ENCODE results near the gene MBP.

Gene MBP

DNA sequence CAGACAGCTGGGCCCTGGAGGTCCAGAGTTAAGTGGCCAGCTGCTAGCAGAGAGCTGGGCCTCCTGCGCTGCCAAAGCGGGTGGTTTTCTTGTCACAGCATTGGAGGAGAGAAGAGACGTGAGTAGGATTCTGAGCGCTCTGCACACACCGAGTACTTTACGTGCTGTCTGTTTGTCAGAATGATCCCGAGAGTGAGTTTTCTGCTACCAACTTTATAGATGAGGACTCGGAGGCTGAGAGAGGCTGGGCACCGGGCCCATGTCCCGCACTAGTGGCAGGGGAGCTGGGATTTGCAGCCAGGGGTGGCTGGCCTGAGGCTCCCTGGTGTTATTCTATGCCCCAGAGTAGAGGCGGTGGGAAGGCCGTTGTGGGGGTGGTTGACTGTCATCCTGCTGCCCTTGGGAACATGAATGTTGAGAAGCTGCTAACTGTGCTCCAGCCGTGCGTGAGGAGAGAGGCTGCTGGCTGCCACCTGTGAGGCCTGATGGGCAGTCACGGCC lies 36.3 kb upstream of the MBP start:
- no peak for DNase-seq
- H3K27me3 ChIP-seq (replicated peaks in 2 of 5; ENCODE audit: control insufficient read depth in 4 of 5, insufficient read depth in 5 of 5, low read length in 4 of 5), result no peaks in the 10 kb centered on the region
- H3K9me3 ChIP-seq (ENCODE audit: control extremely low read depth in 1 of 5, control insufficient read depth in 4 of 5, insufficient read depth in 2 of 5, low read depth in 1 of 5, low read length in 4 of 5), result no peaks in the 10 kb centered on the region
- CTCF ChIA-PET, result interaction anchor here (1.0 kb wide), 1 partner anchor 22 kb away, joined by 3 read pairs; no protein-coding TSS in a partner anchor
- H3K4me1 ChIP-seq (ENCODE audit: control extremely low read depth in 1 of 4, control insufficient read depth in 4 of 4, insufficient read depth in 4 of 4, low read length in 3 of 4), result peaks cover 0 to 16% (median 7%) of the 10 kb centered on the region in 4 experiments
- H3K36me3 ChIP-seq (ENCODE audit: control insufficient read depth in 4 of 4, insufficient read depth in 4 of 4, low read length in 3 of 4), result no peaks in the 10 kb centered on the region
- H3K4me3 ChIP-seq (ENCODE audit: control insufficient read depth in 1 of 7, extremely low read depth in 1 of 7, insufficient read depth in 4 of 7, low read depth in 2 of 7, low read length in 6 of 7), result no peak overlapping the region
- H3K27ac ChIP-seq (ENCODE audit: insufficient read depth in 1 of 2, low read depth in 1 of 2, low read length in 2 of 2, poor library complexity in 1 of 2, severe bottlenecking in 2 of 2), result no peak overlapping the region
- WGBS (ENCODE audit: insufficient coverage), result 95% methylated on average over 14 of the region's 15 CpGs
- POLR2A ChIA-PET, result no interaction called here

DNA sequence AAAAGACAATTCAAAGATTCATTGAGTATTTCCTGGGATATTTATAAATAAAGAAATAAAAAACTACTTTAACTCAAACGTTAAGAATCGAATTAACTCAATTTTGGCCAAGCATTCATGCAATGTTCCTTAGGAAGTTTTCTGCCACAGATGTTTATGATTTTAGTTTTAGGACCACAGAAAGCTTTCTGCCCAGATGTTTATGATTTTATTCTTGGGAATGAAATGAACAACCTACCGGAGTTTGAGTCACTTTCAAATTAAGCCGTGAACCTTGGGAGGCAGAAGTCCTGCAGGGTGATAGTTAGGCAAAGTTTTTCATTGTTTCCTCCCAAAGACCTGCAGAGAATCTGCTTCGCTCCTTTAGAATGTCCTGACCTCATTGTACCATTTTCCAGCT lies 34.7 kb upstream of the MBP start:
- 97% methylated on average over 3 of the region's 5 CpGs for WGBS (ENCODE audit: insufficient coverage)
- CTCF ChIA-PET, result no interaction called here
- Histone ChIP-seq H3K27ac (ENCODE audit: insufficient read depth in 1 of 2, low read depth in 1 of 2, low read length in 2 of 2, poor library complexity in 1 of 2, severe bottlenecking in 2 of 2) (no peak overlapping the region), H3K9me3 (ENCODE audit: control extremely low read depth in 1 of 5, control insufficient read depth in 4 of 5, insufficient read depth in 2 of 5, low read depth in 1 of 5, low read length in 4 of 5) (no peaks in the 10 kb centered on the region), H3K36me3 (ENCODE audit: control insufficient read depth in 4 of 4, insufficient read depth in 4 of 4, low read length in 3 of 4) (no peaks in the 10 kb centered on the region), H3K4me3 (ENCODE audit: control insufficient read depth in 1 of 7, extremely low read depth in 1 of 7, insufficient read depth in 4 of 7, low read depth in 2 of 7, low read length in 6 of 7) (no peak overlapping the region), H3K4me1 (ENCODE audit: control extremely low read depth in 1 of 4, control insufficient read depth in 4 of 4, insufficient read depth in 4 of 4, low read length in 3 of 4) (peaks cover 0 to 20% (median 12%) of the 10 kb centered on the region in 4 experiments), H3K27me3 (replicated peaks in 2 of 5; ENCODE audit: control insufficient read depth in 4 of 5, insufficient read depth in 5 of 5, low read length in 4 of 5) (no peaks in the 10 kb centered on the region)
- DNase-seq, result no peak
- POLR2A ChIA-PET, result no interaction called here

DNA sequence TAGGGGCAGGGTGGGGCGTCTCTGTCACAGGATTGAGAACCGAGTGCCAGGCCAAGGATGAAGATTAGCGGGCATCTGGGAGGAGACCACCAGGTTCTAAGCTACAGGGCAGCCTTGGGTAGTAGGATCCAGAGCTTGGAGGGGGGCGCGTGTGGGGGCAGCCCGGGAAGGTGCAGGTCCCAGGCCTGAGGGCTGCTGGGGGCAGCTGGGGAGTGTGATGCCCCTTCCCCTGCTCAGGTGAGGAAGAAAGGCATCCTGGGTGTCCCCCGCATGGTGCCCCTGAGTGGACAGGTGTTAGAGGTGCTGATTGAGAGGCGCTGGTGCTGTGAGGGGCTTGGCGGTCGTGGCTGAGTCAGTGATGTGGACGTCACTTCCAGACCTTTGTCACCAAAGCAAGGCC lies 33.9 kb upstream of the MBP start:
- Histone ChIP-seq H3K27me3 (replicated peaks in 2 of 5; ENCODE audit: control insufficient read depth in 4 of 5, insufficient read depth in 5 of 5, low read length in 4 of 5) (no peaks in the 10 kb centered on the region), H3K4me3 (ENCODE audit: control insufficient read depth in 1 of 7, extremely low read depth in 1 of 7, insufficient read depth in 4 of 7, low read depth in 2 of 7, low read length in 6 of 7) (no peak overlapping the region), H3K27ac (ENCODE audit: insufficient read depth in 1 of 2, low read depth in 1 of 2, low read length in 2 of 2, poor library complexity in 1 of 2, severe bottlenecking in 2 of 2) (no peak overlapping the region), H3K9me3 (ENCODE audit: control extremely low read depth in 1 of 5, control insufficient read depth in 4 of 5, insufficient read depth in 2 of 5, low read depth in 1 of 5, low read length in 4 of 5) (no peaks in the 10 kb centered on the region), H3K4me1 (ENCODE audit: control extremely low read depth in 1 of 4, control insufficient read depth in 4 of 4, insufficient read depth in 4 of 4, low read length in 3 of 4) (peaks cover 0 to 27% (median 15%) of the 10 kb centered on the region in 4 experiments), H3K36me3 (ENCODE audit: control insufficient read depth in 4 of 4, insufficient read depth in 4 of 4, low read length in 3 of 4) (no peaks in the 10 kb centered on the region)
- WGBS (ENCODE audit: insufficient coverage), result 100% methylated on average over 8 of the region's 11 CpGs
- ChIA-PET POLR2A (no interaction called here), CTCF (no interaction called here)
- DNase-seq, result no peak

DNA sequence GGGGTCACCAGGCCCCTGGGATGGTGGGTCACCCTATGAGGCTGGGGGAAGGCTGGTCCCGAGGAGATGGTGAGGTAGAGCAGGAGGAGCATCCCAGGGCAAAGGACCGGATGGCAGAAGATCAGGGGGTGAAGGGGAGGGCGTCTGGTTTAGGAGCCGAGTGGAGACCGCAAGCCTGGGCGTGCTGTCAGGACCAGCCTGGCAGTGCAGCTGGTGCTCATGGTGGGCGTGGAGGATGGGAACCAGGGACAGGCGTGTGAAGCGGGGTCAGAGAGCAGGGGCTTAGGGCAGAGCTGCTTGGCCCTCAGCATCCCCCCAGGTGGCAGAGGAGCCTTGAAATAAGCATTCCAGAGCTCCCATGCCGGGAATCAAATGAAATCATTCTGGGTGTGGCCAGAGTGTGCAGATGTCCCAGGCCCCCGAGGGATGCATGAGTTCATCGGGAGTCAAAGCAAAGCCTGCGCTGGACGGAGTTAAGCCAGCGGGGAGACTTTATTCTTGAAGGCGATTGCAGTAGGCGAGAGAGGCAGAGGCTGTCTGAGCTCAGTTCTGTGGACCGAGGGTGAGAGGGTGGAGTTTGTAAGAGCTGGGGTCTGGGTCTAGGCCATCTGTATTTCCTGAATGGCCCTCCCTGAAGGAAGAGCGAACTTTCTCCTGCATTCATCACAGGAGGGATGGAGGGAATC lies 33.1 kb upstream of the MBP start:
- WGBS (ENCODE audit: insufficient coverage), result 89% methylated on average over 17 of the region's 19 CpGs
- no peak for DNase-seq
- no peaks in the 10 kb centered on the region for H3K9me3 ChIP-seq (ENCODE audit: control extremely low read depth in 1 of 5, control insufficient read depth in 4 of 5, insufficient read depth in 2 of 5, low read depth in 1 of 5, low read length in 4 of 5)
- peaks cover under 1 to 33% (median 20%) of the 10 kb centered on the region in 4 experiments for H3K4me1 ChIP-seq (ENCODE audit: control extremely low read depth in 1 of 4, control insufficient read depth in 4 of 4, insufficient read depth in 4 of 4, low read length in 3 of 4)
- peak overlapping the region in 1 of 7 experiments; percentile 26 for H3K4me3 ChIP-seq (ENCODE audit: control insufficient read depth in 1 of 7, extremely low read depth in 1 of 7, insufficient read depth in 4 of 7, low read depth in 2 of 7, low read length in 6 of 7)
- no peaks in the 10 kb centered on the region for H3K36me3 ChIP-seq (ENCODE audit: control insufficient read depth in 4 of 4, insufficient read depth in 4 of 4, low read length in 3 of 4)
- H3K27ac ChIP-seq (ENCODE audit: insufficient read depth in 1 of 2, low read depth in 1 of 2, low read length in 2 of 2, poor library complexity in 1 of 2, severe bottlenecking in 2 of 2), result no peak overlapping the region
- POLR2A ChIA-PET, result no interaction called here
- CTCF ChIA-PET, result no interaction called here
- no peaks in the 10 kb centered on the region for H3K27me3 ChIP-seq (replicated peaks in 2 of 5; ENCODE audit: control insufficient read depth in 4 of 5, insufficient read depth in 5 of 5, low read length in 4 of 5)

DNA sequence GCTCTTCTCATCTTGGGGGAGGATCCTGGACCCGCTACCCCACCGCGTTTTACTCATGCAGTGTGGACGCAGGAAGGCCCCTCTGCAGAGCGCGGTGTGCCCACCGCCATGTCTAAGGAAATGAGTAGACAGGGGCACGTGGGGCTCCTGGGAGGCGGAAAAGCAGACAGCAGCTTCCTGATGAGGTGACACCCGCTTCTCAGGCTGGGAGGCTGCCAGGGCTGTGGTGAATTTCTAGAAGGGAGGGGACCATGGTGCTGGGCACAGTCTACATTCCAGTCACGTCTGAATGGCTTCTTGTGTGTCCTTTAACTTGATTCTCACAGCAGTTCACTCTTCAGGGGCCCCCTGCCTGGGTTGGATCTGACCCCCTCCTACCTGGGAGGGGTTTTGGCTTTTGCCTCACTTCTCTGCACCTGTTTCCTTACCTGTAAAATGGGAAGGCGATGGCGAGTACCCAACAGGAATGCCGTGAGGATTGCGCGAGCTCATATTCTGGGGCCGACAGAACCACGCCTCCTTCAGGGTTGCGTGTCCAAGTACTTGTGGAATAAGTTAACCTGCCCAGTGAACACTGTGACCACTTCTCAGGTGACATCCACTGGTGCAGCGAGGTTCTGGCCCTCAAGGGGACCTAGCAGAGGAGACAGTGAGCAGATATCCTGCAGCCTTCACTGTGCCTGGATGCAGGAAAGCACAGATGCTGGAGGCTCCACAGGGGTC lies 32.3 kb upstream of the MBP start:
- H3K4me3 ChIP-seq (ENCODE audit: control insufficient read depth in 1 of 7, extremely low read depth in 1 of 7, insufficient read depth in 4 of 7, low read depth in 2 of 7, low read length in 6 of 7), result peak overlapping the region in 2 of 7 experiments; percentile 23 to 26
- H3K9me3 ChIP-seq (ENCODE audit: control extremely low read depth in 1 of 5, control insufficient read depth in 4 of 5, insufficient read depth in 2 of 5, low read depth in 1 of 5, low read length in 4 of 5), result no peaks in the 10 kb centered on the region
- no peak overlapping the region for H3K27ac ChIP-seq (ENCODE audit: insufficient read depth in 1 of 2, low read depth in 1 of 2, low read length in 2 of 2, poor library complexity in 1 of 2, severe bottlenecking in 2 of 2)
- H3K36me3 ChIP-seq (ENCODE audit: control insufficient read depth in 4 of 4, insufficient read depth in 4 of 4, low read length in 3 of 4), result no peaks in the 10 kb centered on the region
- WGBS (ENCODE audit: insufficient coverage), result 59% methylated on average over 19 of the region's 20 CpGs
- H3K27me3 ChIP-seq (replicated peaks in 2 of 5; ENCODE audit: control insufficient read depth in 4 of 5, insufficient read depth in 5 of 5, low read length in 4 of 5), result no peaks in the 10 kb centered on the region
- peaks cover 3 to 39% (median 25%) of the 10 kb centered on the region in 4 experiments for H3K4me1 ChIP-seq (ENCODE audit: control extremely low read depth in 1 of 4, control insufficient read depth in 4 of 4, insufficient read depth in 4 of 4, low read length in 3 of 4)
- DNase-seq, result peak; percentile 52 to 87 (median 81)
- ChIA-PET POLR2A (interaction anchor here (0.8 kb wide), 1 partner anchor 33 kb away, joined by 3 read pairs; the partner anchor contains the start of gene MBP), CTCF (interaction anchor here (0.9 to 2.1 kb wide), 3 partner anchors 16 to 111 kb away, joined by 4 to 10 read pairs (median 6); no protein-coding TSS in a partner anchor)

DNA sequence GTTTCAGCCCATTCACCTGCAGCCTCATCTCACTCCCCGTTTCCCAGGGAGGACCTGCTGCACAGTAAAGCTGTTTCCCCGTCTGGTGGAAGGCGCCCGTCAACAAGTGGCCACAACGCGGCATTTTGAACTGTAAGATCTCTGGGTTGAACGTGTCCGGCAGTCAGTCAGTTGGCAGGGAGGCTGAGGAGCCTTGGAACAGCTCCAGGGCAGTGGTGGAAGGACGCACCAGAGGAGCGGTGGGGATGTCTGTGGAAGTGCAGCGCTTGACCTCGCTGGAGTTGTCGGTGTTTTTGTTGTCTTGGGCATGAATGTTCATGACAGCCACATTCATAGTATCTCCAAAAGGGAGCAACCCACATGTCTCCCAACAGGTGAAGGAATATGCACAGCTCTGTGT lies 31.4 kb upstream of the MBP start:
- no peak overlapping the region for H3K27ac ChIP-seq (ENCODE audit: insufficient read depth in 1 of 2, low read depth in 1 of 2, low read length in 2 of 2, poor library complexity in 1 of 2, severe bottlenecking in 2 of 2)
- 95% methylated on average over 10 of the region's 13 CpGs for WGBS (ENCODE audit: insufficient coverage)
- no peak for DNase-seq
- H3K4me1 ChIP-seq (ENCODE audit: control extremely low read depth in 1 of 4, control insufficient read depth in 4 of 4, insufficient read depth in 4 of 4, low read length in 3 of 4), result peaks cover 3 to 39% (median 26%) of the 10 kb centered on the region in 4 experiments
- POLR2A ChIA-PET, result no interaction called here
- no peak overlapping the region for H3K4me3 ChIP-seq (ENCODE audit: control insufficient read depth in 1 of 7, extremely low read depth in 1 of 7, insufficient read depth in 4 of 7, low read depth in 2 of 7, low read length in 6 of 7)
- H3K27me3 ChIP-seq (replicated peaks in 2 of 5; ENCODE audit: control insufficient read depth in 4 of 5, insufficient read depth in 5 of 5, low read length in 4 of 5), result no peaks in the 10 kb centered on the region
- H3K9me3 ChIP-seq (ENCODE audit: control extremely low read depth in 1 of 5, control insufficient read depth in 4 of 5, insufficient read depth in 2 of 5, low read depth in 1 of 5, low read length in 4 of 5), result no peaks in the 10 kb centered on the region
- H3K36me3 ChIP-seq (ENCODE audit: control insufficient read depth in 4 of 4, insufficient read depth in 4 of 4, low read length in 3 of 4), result no peaks in the 10 kb centered on the region
- CTCF ChIA-PET, result interaction anchor here (0.9 to 2.1 kb wide), 3 partner anchors 15 to 110 kb away, joined by 4 to 10 read pairs (median 6); no protein-coding TSS in a partner anchor

DNA sequence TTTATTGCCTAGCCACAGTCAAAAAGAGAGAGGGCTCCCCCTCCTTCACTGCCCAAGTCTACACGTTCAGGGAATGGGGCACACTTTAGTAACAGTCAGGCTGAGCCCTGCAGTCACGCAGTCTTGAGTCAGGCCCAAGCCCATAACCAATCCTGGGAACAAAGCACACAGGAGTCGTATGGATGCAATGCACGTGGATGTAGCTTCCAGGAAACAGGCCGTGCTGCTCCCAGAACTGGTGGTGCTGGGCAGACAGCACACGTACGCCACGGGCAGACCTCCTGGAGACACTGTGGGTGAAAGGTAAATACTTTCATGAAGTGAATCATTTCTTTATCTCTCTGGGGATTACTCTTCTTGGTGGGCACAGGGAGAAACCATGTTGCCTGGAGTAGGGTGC lies 30.0 kb upstream of the MBP start:
- Histone ChIP-seq H3K27ac (ENCODE audit: insufficient read depth in 1 of 2, low read depth in 1 of 2, low read length in 2 of 2, poor library complexity in 1 of 2, severe bottlenecking in 2 of 2) (no peak overlapping the region), H3K4me1 (ENCODE audit: control extremely low read depth in 1 of 4, control insufficient read depth in 4 of 4, insufficient read depth in 4 of 4, low read length in 3 of 4) (peaks cover 3 to 39% (median 26%) of the 10 kb centered on the region in 4 experiments), H3K36me3 (ENCODE audit: control insufficient read depth in 4 of 4, insufficient read depth in 4 of 4, low read length in 3 of 4) (no peaks in the 10 kb centered on the region), H3K27me3 (replicated peaks in 2 of 5; ENCODE audit: control insufficient read depth in 4 of 5, insufficient read depth in 5 of 5, low read length in 4 of 5) (no peaks in the 10 kb centered on the region), H3K9me3 (ENCODE audit: control extremely low read depth in 1 of 5, control insufficient read depth in 4 of 5, insufficient read depth in 2 of 5, low read depth in 1 of 5, low read length in 4 of 5) (no peaks in the 10 kb centered on the region), H3K4me3 (ENCODE audit: control insufficient read depth in 1 of 7, extremely low read depth in 1 of 7, insufficient read depth in 4 of 7, low read depth in 2 of 7, low read length in 6 of 7) (no peak overlapping the region)
- ChIA-PET CTCF (no interaction called here), POLR2A (no interaction called here)
- DNase-seq, result no peak
- WGBS (ENCODE audit: insufficient coverage), result 61% methylated on average over 8 of the region's 8 CpGs
